CD4-positive, alpha-beta T cell (primary cell): ENCODE results near the gene AP1G1. TPM values are rescaled to one million over a fixed set of nuclear protein-coding genes. Genes with fewer than 3 reads are reported as not detected.
A peak's percentile ranks its signal among the peaks of the same experiment; 100 is the strongest.

Experiments
- ATAC-seq: fragments of 200-7000 bp; cut with Tn5 transposase; one replicate; pipeline ENCODE4 v1.10.0; 2022; ENCODE audit warnings: mild to moderate bottlenecking; ENCODE audit not compliant: poor library complexity
- CTCF ChIA-PET: fragments of 350-600 bp; sonication (Branson Sonifier 250); formaldehyde crosslinking; loops from one replicate; lab custom pipeline; 2021; ENCODE audit warnings: antibody characterized with exemption, inconsistent platforms; lab: Charles Lee
- POLR2A ChIA-PET: fragments of 350-600 bp; sonication (Branson Sonifier 250); formaldehyde crosslinking; loops from one replicate; lab custom pipeline; 2021; ENCODE audit warnings: antibody characterized with exemption, inconsistent platforms; lab: Charles Lee
- DNase-seq, 14 experiments: peaks; one replicate each; pipeline ENCODE4 v3.0.0-alpha.2; 2013 to 2020; ENCODE audit warnings: mixed read lengths in 2 of 14
- H3K27ac ChIP-seq, 2 donors: one replicate each; pipeline versions ENCODE4 v1.5.1 to v1.7.0; 2013; ENCODE audit warnings: low read length in 2 of 2, low read depth in 1 of 2, mild to moderate bottlenecking in 1 of 2
- H3K27me3 ChIP-seq, 2 experiments: 1 replicate in 1 of 2; 2 replicates in 1 of 2; pipeline versions ENCODE4 v1.6.1 to v1.7.0; 2013; ENCODE audit warnings: low read length in 2 of 2, control low read depth in 1 of 2, mild to moderate bottlenecking in 1 of 2, moderate library complexity in 1 of 2; ENCODE audit not compliant: insufficient read depth in 2 of 2, control insufficient read depth in 1 of 2
- H3K36me3 ChIP-seq: one replicate; pipeline ENCODE4 v1.6.1; 2013; ENCODE audit warnings: low read length, control low read depth; ENCODE audit not compliant: insufficient read depth
- H3K4me1 ChIP-seq: one replicate; pipeline ENCODE4 v1.6.1; 2013; ENCODE audit warnings: low read length, control low read depth; ENCODE audit not compliant: insufficient read depth
- H3K4me3 ChIP-seq: one replicate; pipeline ENCODE4 v1.5.1; 2013; ENCODE audit warnings: mild to moderate bottlenecking, low read length, moderate library complexity
- H3K9me3 ChIP-seq, 2 experiments: 1 replicate in 1 of 2; 2 replicates in 1 of 2; pipeline versions ENCODE4 v1.6.1 to v1.7.0; 2013; ENCODE audit warnings: low read length in 2 of 2, mild to moderate bottlenecking in 2 of 2, control low read depth in 1 of 2, moderate library complexity in 1 of 2; ENCODE audit not compliant: control insufficient read depth in 1 of 2, insufficient read depth in 1 of 2
- H3K27ac Mint-ChIP-seq: one replicate; pipeline ENCODE4 v1.8.0; 2020; ENCODE audit warnings: mixed read lengths
- H3K27me3 Mint-ChIP-seq: one replicate; pipeline ENCODE4 v1.8.0; 2021; ENCODE audit warnings: mixed read lengths
- H3K36me3 Mint-ChIP-seq: one replicate; pipeline ENCODE4 v1.8.0; 2021; ENCODE audit warnings: low read depth, mixed read lengths
- H3K4me1 Mint-ChIP-seq: one replicate; pipeline ENCODE4 v1.8.0; 2021; ENCODE audit warnings: low read depth, mixed read lengths
- H3K4me3 Mint-ChIP-seq: one replicate; pipeline ENCODE4 v1.8.0; 2020; ENCODE audit warnings: mild to moderate bottlenecking, mixed read lengths
- H3K9me3 Mint-ChIP-seq: one replicate; pipeline ENCODE4 v1.8.0; 2020; ENCODE audit warnings: mixed read lengths
- CTCF ChIP-seq: fragments of 200-600 bp; IDR thresholded peaks from one replicate; pipeline ENCODE4 v1.8.0; 2022; ENCODE audit warnings: antibody characterized with exemption, mild to moderate bottlenecking
- intact Hi-C, 2 experiments: fragments of 100-400 bp; cut with DNase I in 1 of 2; cut with micrococcal nuclease in 1 of 2; formaldehyde crosslinking; loops; one replicate each; pipeline versions ENCODE4 v1.15.1 to v1.9.0; 2023 to 2025; cut with DNase I, micrococcal nuclease
- total RNA-seq, 174 experiments: library from RNA in 2 of 174; stranded (reverse) in 2 of 174; gene quantifications; one replicate each; pipeline ENCODE4 v1.2.3 and lab custom pipeline; 2021 to 2026

Gene AP1G1
- total RNA-seq, 2 experiments from 2014 or later, result 171 to 175 TPM

GRCh38 chr16:71721066-71721740 lies 87.4 kb downstream of the AP1G1 start:
- Mint-ChIP-seq H3K36me3 (peaks cover 14% of the 10 kb centered on the region), H3K27me3 (no peaks in the 10 kb centered on the region), H3K9me3 (no peaks in the 10 kb centered on the region), H3K4me1 (peaks cover 19% of the 10 kb centered on the region), H3K27ac (peak overlapping the region; percentile 53), H3K4me3 (peak overlapping the region; percentile 20)
- no peak for TF ChIP-seq CTCF
- Histone ChIP-seq H3K4me3 (no peak overlapping the region), H3K9me3 (no peaks in the 10 kb centered on the region), H3K36me3 (no peaks in the 10 kb centered on the region), H3K27me3 (no peaks in the 10 kb centered on the region), H3K27ac (no peak overlapping the region), H3K4me1 (peaks cover 11% of the 10 kb centered on the region)
- ChIA-PET CTCF (interaction anchor here (0.6 to 1.3 kb wide), 2 partner anchors 156 to 245 kb away, joined by 3 read pairs; no protein-coding TSS in a partner anchor), POLR2A (no interaction called here)
- DNase-seq (no peak), ATAC-seq (no peak)
- intact Hi-C loops, result loop anchor here (5.0 to 10.0 kb wide), 4 partner anchors 156 to 374 kb away; partner anchors contain the start of genes DHX38 (in 1 of the 2), IST1 (in 1 of the 2), TXNL4B (in 1 of the 2) and ZNF821 (in 1 of the 2)

GRCh38 chr16:71712501-71712900 lies 96.1 kb downstream of the AP1G1 start:
- Mint-ChIP-seq H3K27me3 (no peaks in the 10 kb centered on the region), H3K9me3 (no peaks in the 10 kb centered on the region), H3K27ac (no peak overlapping the region), H3K4me1 (no peaks in the 10 kb centered on the region), H3K36me3 (peaks cover 18% of the 10 kb centered on the region), H3K4me3 (no peak overlapping the region)
- CTCF ChIA-PET, result no interaction called here
- Histone ChIP-seq H3K9me3 (no peaks in the 10 kb centered on the region), H3K4me1 (no peaks in the 10 kb centered on the region), H3K4me3 (no peak overlapping the region), H3K27ac (no peak overlapping the region), H3K36me3 (peaks cover 9% of the 10 kb centered on the region), H3K27me3 (no peaks in the 10 kb centered on the region)
- POLR2A ChIA-PET, result no interaction called here
- TF ChIP-seq CTCF, result no peak
- intact Hi-C loops, result no loop called here
- no peak for ATAC-seq
- no peak for DNase-seq

- no peaks in the 10 kb centered on the region for H3K27me3 Mint-ChIP-seq
- CTCF ChIA-PET, result no interaction called here
- peaks cover 18% of the 10 kb centered on the region for H3K36me3 Mint-ChIP-seq
- Histone ChIP-seq H3K27me3 (no peaks in the 10 kb centered on the region), H3K27ac (no peak overlapping the region), H3K9me3 (no peaks in the 10 kb centered on the region), H3K4me1 (no peaks in the 10 kb centered on the region), H3K4me3 (no peak overlapping the region), H3K36me3 (peaks cover 9% of the 10 kb centered on the region)
- no peak overlapping the region for H3K27ac Mint-ChIP-seq
- POLR2A ChIA-PET, result no interaction called here
- H3K4me3 Mint-ChIP-seq, result no peak overlapping the region
- ATAC-seq (no peak), DNase-seq (no peak)
- H3K4me1 Mint-ChIP-seq, result no peaks in the 10 kb centered on the region
- TF ChIP-seq CTCF, result no peak
- H3K9me3 Mint-ChIP-seq, result no peaks in the 10 kb centered on the region
- intact Hi-C loops, result no loop called here
Measured at GRCh38 chr16:71711789-71712188, 96.8 kb downstream of the AP1G1 start.
